Skeletal muscle tissue (tissue), 4 donors: ENCODE results near the gene PIP4P1. TPM values are rescaled to one million over a fixed set of nuclear protein-coding genes. Genes with fewer than 3 reads are reported as not detected.

Experiments used
- H3K27ac ChIP-seq: one replicate; pipeline ENCODE4 v1.7.0; 2013; ENCODE audit warnings: mild to moderate bottlenecking, low read depth, low read length, inconsistent platforms
- H3K27me3 ChIP-seq, 3 donors: one replicate each; pipeline ENCODE4 v1.7.0; 2013; ENCODE audit warnings: low read length in 3 of 3; ENCODE audit not compliant: control insufficient read depth in 3 of 3, insufficient read depth in 3 of 3
- H3K36me3 ChIP-seq, 3 donors: one replicate each; pipeline ENCODE4 v1.7.0; 2013; ENCODE audit warnings: low read length in 3 of 3; ENCODE audit not compliant: control insufficient read depth in 3 of 3, insufficient read depth in 3 of 3
- H3K4me1 ChIP-seq, 3 donors: one replicate each; pipeline ENCODE4 v1.7.0; 2013; ENCODE audit warnings: low read length in 3 of 3, mild to moderate bottlenecking in 3 of 3; ENCODE audit not compliant: control insufficient read depth in 3 of 3, insufficient read depth in 3 of 3
- H3K4me3 ChIP-seq, 3 donors: one replicate each; pipeline ENCODE4 v1.7.0; 2013; ENCODE audit warnings: low read length in 3 of 3
- H3K9ac ChIP-seq, 3 donors: one replicate each; pipeline ENCODE4 v1.7.0; 2013; ENCODE audit warnings: low read length in 3 of 3, mild to moderate bottlenecking in 3 of 3, moderate library complexity in 2 of 3, low read depth in 1 of 3
- H3K9me3 ChIP-seq, 3 donors: one replicate each; pipeline ENCODE4 v1.7.0; 2013; ENCODE audit warnings: low read length in 3 of 3; ENCODE audit not compliant: control insufficient read depth in 3 of 3
- total RNA-seq: library from RNA; depleted of rRNA; stranded (reverse); fragments of >200 nt; gene quantifications from one replicate; pipeline ENCODE4 v1.2.3, GENCODE V29; 2014
- donor health status: Osteomylitis.

The PIP4P1 gene
- total RNA-seq, 1 donor from 2014 or later: 13.0 TPM

DNA sequence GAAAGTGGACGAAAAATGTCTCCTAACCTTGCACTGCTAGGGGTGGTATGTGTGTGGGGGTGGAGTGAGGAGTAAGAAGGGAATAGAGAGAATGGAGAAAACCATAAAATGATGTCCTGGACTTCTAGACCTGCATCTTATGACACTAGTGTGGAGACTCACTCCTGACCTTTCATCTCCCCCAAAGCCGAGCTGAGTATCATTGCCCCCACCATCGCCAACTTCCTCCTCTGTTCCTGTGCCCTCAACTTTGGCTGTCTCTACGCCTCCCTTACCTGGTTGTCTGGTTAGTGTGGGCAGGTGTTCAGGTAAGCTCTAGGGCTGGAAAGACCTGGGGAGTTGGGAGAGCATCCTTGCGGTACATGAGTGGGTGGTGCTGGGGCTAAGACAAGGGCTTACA lies 20.8 kb downstream of the PIP4P1 start:
- H3K4me3 ChIP-seq: no peak overlapping the region
- H3K27me3 ChIP-seq: no peaks in the 10 kb centered on the region
- peaks cover 0 to 3% (median 2%) of the 10 kb centered on the region in 3 donors for H3K36me3 ChIP-seq
- H3K27ac ChIP-seq: no peak overlapping the region
- no peaks in the 10 kb centered on the region for H3K9me3 ChIP-seq
- H3K4me1 ChIP-seq: peaks cover 13 to 18% (median 14%) of the 10 kb centered on the region in 3 donors
- no peak overlapping the region for H3K9ac ChIP-seq

DNA sequence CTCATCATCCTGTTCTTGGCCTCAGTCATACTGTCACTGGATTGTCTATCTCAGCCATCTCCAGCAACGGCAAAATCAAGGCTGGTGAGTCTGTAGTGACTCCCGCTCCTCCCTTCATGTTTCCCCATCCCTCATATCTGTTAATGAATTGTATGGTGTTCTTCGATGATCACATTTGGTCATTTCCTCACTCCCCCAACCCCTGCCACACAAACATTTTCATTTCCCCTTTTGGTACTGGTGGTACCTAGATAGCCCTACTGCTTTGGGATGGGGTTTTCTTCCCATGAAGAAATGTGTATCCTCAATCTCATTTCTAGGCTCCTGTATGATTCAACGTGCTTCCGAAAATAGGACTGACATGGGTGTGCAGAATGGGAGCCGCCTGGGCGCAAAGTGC lies 22.6 kb downstream of the PIP4P1 start:
- Histone ChIP-seq H3K4me1 (peaks cover 24 to 34% (median 26%) of the 10 kb centered on the region in 3 donors), H3K9me3 (no peaks in the 10 kb centered on the region), H3K4me3 (no peak overlapping the region), H3K27me3 (no peaks in the 10 kb centered on the region), H3K9ac (no peak overlapping the region), H3K27ac (no peak overlapping the region), H3K36me3 (peaks cover 0 to 2% (median 0%) of the 10 kb centered on the region in 3 donors)

- Histone ChIP-seq H3K4me3 (peak overlapping the region in 2 of 3 donors; percentile 79 to 93), H3K9ac (peak overlapping the region in 2 of 3 donors; percentile 83 to 97), H3K4me1 (peaks cover 32 to 48% (median 40%) of the 10 kb centered on the region in 3 donors), H3K36me3 (peaks cover 0 to 2% (median 2%) of the 10 kb centered on the region in 3 donors), H3K27me3 (no peaks in the 10 kb centered on the region), H3K27ac (peak overlapping the region; percentile 79), H3K9me3 (no peaks in the 10 kb centered on the region)
Measured at GRCh38 chr14:20436363-20436755, 24.9 kb downstream of the PIP4P1 start.

GRCh38 chr14:20435582-20436362 lies 25.5 kb downstream of the PIP4P1 start, which contains the start of gene KLHL33:
TSS of gene KLHL33 (minus strand) at chr14:20436166. CDS start at chr14:20435811, 355 bp downstream.
- H3K4me3 ChIP-seq: peak within 1 kb of the TSS; percentile 79 to 93 (median 89)
- H3K27me3 ChIP-seq: no peaks in the 10 kb centered on the region
- H3K9me3 ChIP-seq: no peaks in the 10 kb centered on the region
- H3K27ac ChIP-seq: peak within 1 kb of the TSS; percentile 79
- H3K36me3 ChIP-seq: peaks cover 0 to 2% (median 2%) of the 10 kb centered on the region in 3 donors
- peak within 1 kb of the TSS; percentile 83 to 97 (median 96) for H3K9ac ChIP-seq
- peaks cover 34 to 53% (median 42%) of the 10 kb centered on the region in 3 donors for H3K4me1 ChIP-seq

DNA sequence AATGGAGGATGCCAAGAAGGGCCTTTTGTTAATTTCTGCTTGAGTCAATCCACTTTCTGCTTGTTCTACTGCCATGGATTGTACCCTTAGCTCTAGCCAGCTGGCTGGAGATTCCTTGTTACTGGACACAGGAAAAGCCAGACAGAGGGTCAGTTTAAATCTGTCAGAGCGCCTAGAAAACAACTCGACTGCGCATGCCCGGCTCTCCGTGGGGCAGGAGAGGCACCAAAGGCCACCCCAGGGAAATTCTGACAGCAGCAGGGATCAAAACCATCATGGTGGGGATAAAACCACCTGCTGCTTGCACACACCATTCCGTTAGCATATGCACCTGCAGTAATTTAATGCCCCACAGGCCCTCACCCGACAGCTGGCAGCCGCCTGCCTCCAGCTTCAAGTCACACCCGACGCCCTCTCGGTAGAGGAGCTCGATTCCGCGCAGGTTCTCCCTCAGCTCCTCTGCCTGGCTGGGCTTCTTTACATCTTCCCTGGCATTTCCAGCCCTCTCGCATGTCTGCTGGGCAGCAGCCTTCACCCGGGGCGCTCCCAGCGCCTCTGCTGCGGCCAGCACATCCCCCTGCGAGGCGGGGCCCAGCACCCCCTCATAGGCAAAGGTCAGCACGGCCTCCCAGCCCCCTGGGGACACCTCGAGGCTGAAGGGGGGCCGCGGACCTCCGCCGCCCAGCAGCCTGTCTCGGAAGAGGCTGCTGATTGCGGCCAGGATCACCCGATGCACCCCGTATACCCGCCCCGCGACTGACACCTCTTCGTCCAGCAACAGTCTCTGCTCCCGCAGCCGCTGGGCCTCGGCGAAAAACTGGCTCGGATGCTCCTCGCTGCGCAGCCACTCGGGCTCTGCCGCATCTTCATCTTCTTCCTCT lies 26.3 kb downstream of the PIP4P1 start:
- Histone ChIP-seq H3K9ac (peak overlapping the region; percentile 83 to 97 (median 96)), H3K4me1 (peaks cover 42 to 61% (median 50%) of the 10 kb centered on the region in 3 donors), H3K27me3 (no peaks in the 10 kb centered on the region), H3K4me3 (peak overlapping the region; percentile 79 to 93 (median 89)), H3K36me3 (peaks cover 0 to 10% (median 4%) of the 10 kb centered on the region in 3 donors), H3K9me3 (no peaks in the 10 kb centered on the region), H3K27ac (peak overlapping the region; percentile 79)

DNA sequence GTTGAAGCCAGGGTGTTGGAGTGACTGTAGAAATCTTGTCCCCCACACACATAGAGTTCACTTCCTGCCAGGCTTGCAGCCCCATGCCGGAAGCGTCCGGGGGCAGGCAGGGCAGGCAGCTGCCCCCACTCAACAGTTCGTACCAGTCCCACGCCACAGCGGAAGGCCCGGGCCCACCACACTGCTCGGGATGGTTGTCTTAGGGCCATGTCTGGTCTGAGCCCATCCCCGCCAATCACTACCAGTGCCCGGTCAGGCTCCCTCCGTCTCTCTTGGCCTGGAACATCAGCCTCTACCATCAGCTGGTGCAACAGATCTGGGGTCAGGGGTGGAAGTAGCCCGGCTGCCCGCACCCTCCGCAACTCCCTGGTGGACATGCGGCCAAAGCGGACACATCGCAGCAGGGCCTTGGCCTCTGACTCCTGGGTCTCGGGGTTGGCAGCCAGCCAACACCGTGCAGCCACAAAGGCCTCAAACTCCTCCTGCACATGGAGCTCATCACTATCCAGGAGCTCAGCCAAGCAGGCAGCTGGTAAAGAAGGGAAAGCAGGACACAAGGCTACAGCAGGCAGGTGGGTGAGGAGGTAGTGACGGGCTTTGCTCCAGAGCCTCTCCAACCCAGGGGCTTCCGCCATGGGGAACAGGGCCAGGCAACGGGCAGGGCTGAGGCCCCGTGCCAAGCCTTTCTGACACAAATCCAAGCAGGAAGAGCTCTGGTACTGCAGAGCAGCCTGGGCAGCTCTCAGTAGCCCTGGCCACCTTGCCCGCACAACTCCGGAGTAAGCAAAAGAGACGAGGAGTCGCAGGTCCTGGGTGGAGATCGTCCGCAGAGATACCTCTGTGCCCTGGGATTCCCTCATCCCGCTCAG lies 31.2 kb downstream of the PIP4P1 start:
- no peak overlapping the region for H3K27ac ChIP-seq
- H3K4me1 ChIP-seq: peaks cover 33 to 61% (median 48%) of the 10 kb centered on the region in 3 donors
- no peaks in the 10 kb centered on the region for H3K9me3 ChIP-seq
- peaks cover 18 to 40% (median 18%) of the 10 kb centered on the region in 3 donors for H3K36me3 ChIP-seq
- H3K9ac ChIP-seq: peak overlapping the region in 2 of 3 donors; percentile 45 to 57
- H3K4me3 ChIP-seq: peak overlapping the region in 1 of 3 donors; percentile 24
- H3K27me3 ChIP-seq: no peaks in the 10 kb centered on the region

DNA sequence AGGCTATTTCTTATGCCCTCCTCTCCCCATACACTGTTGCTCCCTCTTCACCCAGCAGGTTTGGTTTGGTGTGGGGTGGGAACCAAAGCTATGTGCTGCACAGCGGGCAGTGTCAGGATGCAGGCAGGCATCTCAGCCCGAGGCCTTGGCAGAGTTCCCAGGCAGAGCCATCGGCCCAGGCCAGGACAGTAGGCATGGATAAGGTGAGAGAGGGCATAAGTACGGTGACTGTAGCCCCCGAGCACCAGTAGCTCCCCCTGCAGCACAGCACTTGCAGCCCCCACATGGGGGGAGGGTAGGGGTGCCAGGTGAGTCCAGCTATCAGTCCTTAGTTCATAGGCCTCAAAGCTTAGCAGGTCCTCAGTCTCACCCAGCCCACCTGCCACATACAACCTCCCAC lies 32.4 kb downstream of the PIP4P1 start:
- H3K27me3 ChIP-seq: no peaks in the 10 kb centered on the region
- no peak overlapping the region for H3K4me3 ChIP-seq
- peaks cover 24 to 50% (median 39%) of the 10 kb centered on the region in 3 donors for H3K4me1 ChIP-seq
- H3K27ac ChIP-seq: no peak overlapping the region
- no peaks in the 10 kb centered on the region for H3K9me3 ChIP-seq
- H3K36me3 ChIP-seq: peaks cover 23 to 43% (median 24%) of the 10 kb centered on the region in 3 donors
- peak overlapping the region in 1 of 3 donors; percentile 43 for H3K9ac ChIP-seq

DNA sequence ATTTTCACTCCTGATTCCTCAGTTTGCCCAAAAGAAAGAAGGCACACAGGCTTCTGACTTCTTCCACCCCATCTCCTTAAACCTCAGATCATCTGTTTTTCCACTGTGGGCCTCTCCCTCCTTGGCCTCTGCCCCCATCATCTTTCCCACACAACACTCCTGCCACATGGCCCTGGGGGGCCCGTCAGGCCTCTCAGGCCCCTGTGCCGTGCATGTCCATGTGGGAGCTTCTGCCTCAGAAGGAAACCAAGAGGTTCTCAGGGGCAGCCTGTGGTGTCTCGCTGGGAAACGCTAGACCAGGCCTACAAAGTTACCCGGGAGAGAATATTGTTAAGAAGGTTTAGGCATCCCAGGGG lies 33.2 kb downstream of the PIP4P1 start:
- H3K9ac ChIP-seq: peak overlapping the region in 1 of 3 donors; percentile 15
- H3K27me3 ChIP-seq: no peaks in the 10 kb centered on the region
- no peak overlapping the region for H3K4me3 ChIP-seq
- H3K27ac ChIP-seq: peak overlapping the region; percentile 42
- peaks cover 18 to 42% (median 31%) of the 10 kb centered on the region in 3 donors for H3K4me1 ChIP-seq
- peaks cover 23 to 43% (median 24%) of the 10 kb centered on the region in 3 donors for H3K36me3 ChIP-seq
- H3K9me3 ChIP-seq: no peaks in the 10 kb centered on the region
